IMR-90 (cell line): ENCODE measurements around the gene PRAF2. TPM values are rescaled to one million over a fixed set of nuclear protein-coding genes. Genes with fewer than 3 reads are reported as not detected.

ENCODE experiments used
- ATAC-seq: fragments of 200-7000 bp; cut with Tn5 transposase; 2 replicates; pipeline ENCODE4 v1.9.1; 2020; ENCODE audit warnings: low read depth, mild to moderate bottlenecking, moderate library complexity
- BruUV-seq: library from RNA; stranded (reverse); fragments of 400-500 nt; replicated peaks from 2 replicates; lab custom pipeline; 2021; lab: Mats Ljungman, UMichigan
- CTCF ChIA-PET: fragments of 300-600 bp; formaldehyde crosslinking; extraction: SDS; loops from one replicate; lab custom pipeline; 2021; ENCODE audit warnings: antibody characterized with exemption; lab: Yijun Ruan, JAX
- POLR2A ChIA-PET: fragments of 300-600 bp; sonication (Branson Sonifier 250); formaldehyde crosslinking; loops from one replicate; lab custom pipeline; 2022; ENCODE audit warnings: antibody characterized with exemption; ENCODE audit not compliant: unreplicated experiment; lab: Charles Lee
- DNase-seq: peaks from one replicate; pipeline ENCODE4 v3.0.0; 2013
- H2AFZ ChIP-seq: replicated peaks from 2 replicates; pipeline ENCODE3; 2013; ENCODE audit warnings: low read length, mild to moderate bottlenecking; ENCODE audit not compliant: poor library complexity
- H2AK5ac ChIP-seq: 2 replicates; pipeline ENCODE4 v1.6.1; 2013; ENCODE audit warnings: low read depth, low read length, inconsistent platforms
- H2AK9ac ChIP-seq: replicated peaks from 2 replicates; pipeline ENCODE3; 2013; ENCODE audit warnings: mild to moderate bottlenecking, low read depth, low read length, moderate library complexity; ENCODE audit not compliant: poor library complexity
- H2BK120ac ChIP-seq: 2 replicates; pipeline ENCODE4 v1.6.1; 2013; ENCODE audit warnings: low read depth, low read length, inconsistent platforms
- H2BK15ac ChIP-seq: 3 replicates; pipeline ENCODE4 v1.6.1; 2013; ENCODE audit warnings: low read depth, low read length, inconsistent platforms
- H2BK20ac ChIP-seq: 2 replicates; pipeline ENCODE4 v1.6.1; 2013; ENCODE audit warnings: low read depth, mild to moderate bottlenecking, inconsistent platforms, low read length, moderate library complexity
- H2BK5ac ChIP-seq: 2 replicates; pipeline ENCODE4 v1.6.1; 2013; ENCODE audit warnings: mild to moderate bottlenecking, low read depth, low read length, inconsistent platforms; ENCODE audit not compliant: poor library complexity, severe bottlenecking
- H3K14ac ChIP-seq: replicated peaks from 2 replicates; pipeline ENCODE4 v1.6.1; 2013; ENCODE audit warnings: low read depth, low read length, inconsistent platforms
- H3K18ac ChIP-seq: 2 replicates; pipeline ENCODE4 v1.6.1; 2013; ENCODE audit warnings: low read depth, low read length, control low read depth
- H3K23ac ChIP-seq: 2 replicates; pipeline ENCODE4 v1.6.1; 2013; ENCODE audit warnings: low read depth, low read length, inconsistent platforms
- H3K27ac ChIP-seq: 2 replicates; pipeline ENCODE4 v1.5.1; 2013; ENCODE audit warnings: mild to moderate bottlenecking, control low read depth, low read length; ENCODE audit not compliant: insufficient read depth
- H3K27me3 ChIP-seq: 2 replicates; pipeline ENCODE4 v1.6.1; 2013; ENCODE audit warnings: low read length; ENCODE audit not compliant: control insufficient read depth, insufficient read depth
- H3K36me3 ChIP-seq: 2 replicates; pipeline ENCODE4 v1.6.1; 2013; ENCODE audit warnings: low read length, mixed read lengths; ENCODE audit not compliant: control insufficient read depth, insufficient read depth
- H3K4ac ChIP-seq: 2 replicates; pipeline ENCODE4 v1.6.1; 2013; ENCODE audit warnings: low read depth, low read length, inconsistent platforms
- H3K4me1 ChIP-seq: 2 replicates; pipeline ENCODE4 v1.6.1; 2013; ENCODE audit warnings: low read length, mixed read lengths; ENCODE audit not compliant: control insufficient read depth, insufficient read depth
- H3K4me2 ChIP-seq: 2 replicates; pipeline ENCODE4 v1.6.1; 2013; ENCODE audit warnings: low read depth, mild to moderate bottlenecking, control low read depth, low read length, moderate library complexity
- H3K4me3 ChIP-seq: 2 replicates; pipeline ENCODE4 v1.5.1; 2013; ENCODE audit warnings: low read depth, mild to moderate bottlenecking, control low read depth, low read length, moderate library complexity; ENCODE audit not compliant: insufficient read depth
- H3K56ac ChIP-seq: 2 replicates; pipeline ENCODE4 v1.6.1; 2013; ENCODE audit warnings: low read length, inconsistent platforms; ENCODE audit not compliant: insufficient read depth; ENCODE audit errors: extremely low read depth
- H3K79me1 ChIP-seq, 2 experiments: 2 replicates each; pipeline ENCODE4 v1.6.1; 2013; ENCODE audit warnings: low read length in 2 of 2, inconsistent platforms in 1 of 2, low read depth in 1 of 2
- H3K9ac ChIP-seq: 2 replicates; pipeline ENCODE4 v1.6.1; 2013; ENCODE audit warnings: low read depth, low read length, control low read depth
- H3K9me1 ChIP-seq: 2 replicates; pipeline ENCODE4 v1.6.1; 2013; ENCODE audit warnings: low read length, inconsistent platforms; ENCODE audit not compliant: insufficient read depth
- H3K9me3 ChIP-seq: 2 replicates; pipeline ENCODE4 v1.6.1; 2013; ENCODE audit warnings: low read length; ENCODE audit not compliant: control insufficient read depth, insufficient read depth
- H4K20me1 ChIP-seq: 2 replicates; pipeline ENCODE4 v1.6.1; 2013; ENCODE audit warnings: low read length, inconsistent platforms; ENCODE audit not compliant: insufficient read depth
- H4K5ac ChIP-seq: 2 replicates; pipeline ENCODE4 v1.6.1; 2013; ENCODE audit warnings: mild to moderate bottlenecking, low read depth, low read length, control low read depth
- H4K8ac ChIP-seq, 2 experiments: 2 replicates each; pipeline ENCODE4 v1.6.1; 2013; ENCODE audit warnings: low read depth in 2 of 2, low read length in 2 of 2, control low read depth in 1 of 2, inconsistent platforms in 1 of 2
- H4K91ac ChIP-seq: 2 replicates; pipeline ENCODE4 v1.6.1; 2013; ENCODE audit warnings: low read depth, low read length, inconsistent platforms; ENCODE audit not compliant: insufficient read depth
- CEBPB ChIP-seq: IDR thresholded peaks from 2 replicates; pipeline ENCODE4 v1.6.1; 2012; ENCODE audit warnings: low read depth, low read length, improper control_type of control experiment
- CHD1 ChIP-seq: IDR thresholded peaks from 2 replicates; pipeline ENCODE4 v1.6.1; 2012; ENCODE audit warnings: low read depth, low read length, improper control_type of control experiment
- CTCF ChIP-seq: conservative IDR thresholded peaks from 2 replicates; pipeline ENCODE4 v1.5.1; 2012; ENCODE audit warnings: mild to moderate bottlenecking, low read depth, low read length, improper control_type of control experiment
- ELK1 ChIP-seq: fragments of 150-350 bp; IDR thresholded peaks from 2 replicates; pipeline ENCODE4 v1.6.1; 2016; ENCODE audit warnings: low read depth, mild to moderate bottlenecking, low read length, moderate library complexity, borderline replicate concordance
- MAFK ChIP-seq: IDR thresholded peaks from 2 replicates; pipeline ENCODE4 v1.6.1; 2012; ENCODE audit warnings: low read depth, low read length, improper control_type of control experiment
- MAZ ChIP-seq: IDR thresholded peaks from 2 replicates; pipeline ENCODE4 v1.6.1; 2012; ENCODE audit warnings: low read depth, mild to moderate bottlenecking, low read length, improper control_type of control experiment, moderate library complexity, borderline replicate concordance
- POLR2A ChIP-seq: IDR thresholded peaks from 2 replicates; pipeline ENCODE4 v1.6.1; 2012; ENCODE audit warnings: mild to moderate bottlenecking, low read depth, low read length
- RAD21 ChIP-seq: IDR thresholded peaks from 2 replicates; pipeline ENCODE4 v1.6.1; 2012; ENCODE audit warnings: low read length, improper control_type of control experiment
- RCOR1 ChIP-seq: IDR thresholded peaks from 2 replicates; pipeline ENCODE4 v1.6.1; 2012; ENCODE audit warnings: mild to moderate bottlenecking, low read length, improper control_type of control experiment; ENCODE audit not compliant: insufficient replicate concordance
- RFX5 ChIP-seq: IDR thresholded peaks from 2 replicates; pipeline ENCODE4 v1.8.0; 2012; ENCODE audit warnings: low read depth, mild to moderate bottlenecking, low read length, moderate library complexity
- SMC3 ChIP-seq: fragments of 150-350 bp; IDR thresholded peaks from 2 replicates; pipeline ENCODE4 v1.6.1; 2016; ENCODE audit warnings: low read depth, mild to moderate bottlenecking, antibody characterized with exemption, low read length, moderate library complexity
- USF2 ChIP-seq: fragments of 150-350 bp; IDR thresholded peaks from 2 replicates; pipeline ENCODE4 v1.6.1; 2017; ENCODE audit warnings: mild to moderate bottlenecking, antibody characterized with exemption, low read length, low read depth
- WGBS, 2 experiments: methylation state at CpG; one replicate each; pipeline versions ENCODE4 v1.1.5 to v1.1.7; 2013; ENCODE audit warnings: missing lambda C conversion rate in 2 of 2; ENCODE audit not compliant: insufficient read length in 1 of 2; ENCODE audit errors: extremely low coverage in 2 of 2; 5-methylcytosine and 5-hydroxymethylcytosine counted together
- dilution Hi-C: fragments of 300-500 bp; cut with HindIII; formaldehyde crosslinking; loops from one replicate; pipeline ENCODE4 v1.14.3; 2018; ENCODE audit warnings: low sequenced_read_pairs; ENCODE audit not compliant: unreplicated experiment
- in situ Hi-C: fragments of 300-500 bp; cut with MboI; formaldehyde crosslinking; loops from 3 replicates; pipeline ENCODE4 v1.14.3; 2019; ENCODE audit warnings: low sequenced_read_pairs, inconsistent platforms, mixed read lengths
- intact Hi-C: fragments of 100-400 bp; cut with micrococcal nuclease; formaldehyde crosslinking; loops from 2 replicates; pipeline ENCODE4 v1.10.0; 2022
- polyA plus RNA-seq, 3 experiments: library from polyadenylated mRNA; depleted of rRNA; stranded (reverse); fragments of >200 nt; gene quantifications; 2 replicates each; pipeline ENCODE4 v1.2.3, GENCODE V29; 2012; ENCODE audit warnings: low replicate concordance in 1 of 3
- total RNA-seq: library from RNA; depleted of rRNA; stranded (reverse); fragments of >200 nt; gene quantifications from 2 replicates; pipeline ENCODE4 v1.2.3, GENCODE V29; 2012

The PRAF2 gene
- total and polyA plus RNA-seq, 2 of the 4 experiments (the other 2 are of a cell fraction), result 3.8 to 65.5 TPM

DNA sequence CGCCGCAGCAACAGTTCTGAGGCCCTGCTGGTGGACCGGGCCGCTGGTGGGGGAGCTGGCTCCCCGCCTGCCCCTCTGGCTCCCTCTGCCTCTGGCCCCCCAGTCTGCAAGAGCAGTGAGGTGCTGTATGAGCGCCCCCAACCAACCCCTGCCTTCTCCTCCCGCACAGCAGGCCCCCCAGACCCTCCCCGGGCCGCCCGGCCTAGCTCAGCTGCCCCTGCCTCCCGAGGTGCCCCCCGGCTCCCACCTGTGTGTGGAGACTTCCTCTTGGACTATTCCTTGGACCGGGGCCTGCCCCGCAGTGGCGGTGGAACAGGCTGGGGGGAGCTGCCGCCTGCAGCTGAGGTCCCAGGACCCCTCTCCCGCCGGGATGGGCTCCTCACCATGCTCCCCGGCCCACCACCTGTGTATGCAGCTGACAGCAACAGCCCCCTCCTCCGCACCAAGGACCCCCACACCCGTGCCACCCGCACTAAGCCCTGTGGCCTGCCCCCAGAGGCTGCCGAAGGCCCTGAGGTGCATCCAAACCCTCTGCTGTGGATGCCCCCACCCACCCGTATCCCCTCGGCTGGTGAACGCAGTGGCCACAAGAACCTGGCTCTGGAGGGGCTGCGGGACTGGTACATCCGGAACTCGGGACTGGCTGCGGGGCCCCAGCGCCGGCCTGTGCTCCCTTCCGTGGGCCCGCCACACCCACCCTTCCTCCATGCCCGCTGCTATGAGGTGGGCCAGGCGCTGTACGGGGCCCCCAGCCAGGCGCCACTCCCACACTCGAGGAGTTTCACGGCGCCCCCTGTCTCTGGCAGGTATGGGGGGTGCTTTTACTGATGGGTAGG lies 6.3 kb downstream of the PRAF2 start (continued):
- TF ChIP-seq MAZ, result no peak

DNA sequence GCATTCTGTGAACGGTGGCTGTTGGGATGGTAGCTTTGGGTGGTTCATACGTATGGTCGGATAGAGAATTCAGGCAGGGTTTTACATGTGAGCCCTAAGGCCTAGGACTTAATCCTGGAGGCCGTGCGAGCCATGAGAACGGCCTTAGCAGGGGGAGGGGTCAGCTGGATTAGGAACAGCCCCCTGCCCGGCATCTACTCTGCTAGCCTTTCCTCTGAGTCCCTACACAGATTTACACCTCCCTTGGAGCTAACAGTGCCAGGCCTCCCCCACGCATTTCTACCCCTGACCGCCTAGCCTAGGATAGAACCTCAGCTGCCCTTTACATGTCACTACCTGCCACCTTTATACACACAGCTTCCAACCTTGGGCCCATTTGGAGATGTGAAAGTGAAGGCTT lies 7.1 kb downstream of the PRAF2 start:
- H4K8ac ChIP-seq, result no peak overlapping the region
- H4K91ac ChIP-seq, result no peak overlapping the region
- BruUV-seq, result no TSS peak
- ChIA-PET POLR2A (no interaction called here), CTCF (no interaction called here)
- H3K18ac ChIP-seq, result no peak overlapping the region
- H3K56ac ChIP-seq, result no peak overlapping the region
- no peak overlapping the region for H3K9ac ChIP-seq
- no peak overlapping the region for H2BK20ac ChIP-seq
- no peak overlapping the region for H2AK5ac ChIP-seq
- H2BK15ac ChIP-seq, result no peak overlapping the region
- no peak for ATAC-seq
- no peaks in the 10 kb centered on the region; the same call in 1 of the 2 replicates for H4K20me1 ChIP-seq
- peaks cover 8% of the 10 kb centered on the region; the same call in 1 of the 2 replicates for H3K36me3 ChIP-seq
- DNase-seq, result no peak
- no CpG with 5 or more reads among the region's 9 CpGs for WGBS, 2 experiments
- H3K79me1 ChIP-seq, result peaks cover 0 to 11% of the 10 kb centered on the region in 2 experiments; a peak in 2 of 4 replicates
- no peak overlapping the region for H2AFZ ChIP-seq
- in situ Hi-C loops, result loop anchor here (25.0 kb wide), 1 partner anchor 104 kb away; the partner anchor contains the start of genes KCND1 and OTUD5
- no peak overlapping the region for H3K4me3 ChIP-seq
- no peaks in the 10 kb centered on the region for H3K4me1 ChIP-seq
- H3K4me2 ChIP-seq, result no peak overlapping the region
- H3K14ac ChIP-seq, result no peak overlapping the region
- no peak overlapping the region for H3K4ac ChIP-seq
- no peak overlapping the region for H3K23ac ChIP-seq
- intact Hi-C loops, result no loop called here
- H3K9me3 ChIP-seq, result peaks cover 2% of the 10 kb centered on the region; the same call in 1 of the 2 replicates
- no peak overlapping the region for H4K5ac ChIP-seq
- H3K27ac ChIP-seq, result no peak overlapping the region
- no peak overlapping the region for H2BK120ac ChIP-seq
- no peak overlapping the region for H2BK5ac ChIP-seq
- no peak overlapping the region for H2AK9ac ChIP-seq
- dilution Hi-C loops, result no loop called here
- no peaks in the 10 kb centered on the region for H3K27me3 ChIP-seq
- 0 out of 2 replicates have a peak, but pooled peaks cover 5% of the 10 kb centered on the region for H3K9me1 ChIP-seq
- no peak for TF ChIP-seq CHD1
- no peak for TF ChIP-seq SMC3
- TF ChIP-seq RAD21, result no peak
- TF ChIP-seq RCOR1, result no peak
- no peak for TF ChIP-seq MAZ
- no peak for TF ChIP-seq ELK1
- no peak for TF ChIP-seq USF2
- TF ChIP-seq RFX5, result no peak
- no peak for TF ChIP-seq MAFK
- no peak for TF ChIP-seq CEBPB
- no peak for TF ChIP-seq CTCF
- TF ChIP-seq POLR2A, result no peak
